Gastrocnemius medialis (tissue), 4 donors: Measurements from ENCODE around the gene CCDC33. TPM values are rescaled to one million over a fixed set of nuclear protein-coding genes. Genes with fewer than 3 reads are reported as not detected.

Source experiments
- ATAC-seq, 2 donors: fragments of 150-250 bp; one replicate each; pipeline ENCODE4 v1.9.1; 2016
- DNase-seq, 2 donors: peaks; one replicate each; pipeline ENCODE4 v3.0.0-alpha.2; 2019
- H3K27ac ChIP-seq, 4 donors: fragments of 200-600 bp; sonication (generic); 1 replicate in 1 of 4; 2 replicates in 3 of 4; pipeline ENCODE4 v1.5.1; 2016 to 2018; ENCODE audit warnings: mild to moderate bottlenecking in 2 of 4, moderate library complexity in 1 of 4
- H3K27me3 ChIP-seq, 3 donors: fragments of 200-600 bp; sonication (generic) in 2 of 3; 1 replicate in 1 of 3; 2 replicates in 2 of 3; pipeline versions ENCODE4 v1.5.1 to v1.6.0; 2016 to 2019; ENCODE audit warnings: mild to moderate bottlenecking in 1 of 3, moderate library complexity in 1 of 3
- H3K36me3 ChIP-seq, 2 donors: fragments of 200-600 bp; sonication (generic) in 1 of 2; one replicate each; pipeline ENCODE4 v1.5.1; 2017 to 2018
- H3K4me1 ChIP-seq, 2 donors: fragments of 200-600 bp; sonication (generic) in 1 of 2; one replicate each; pipeline ENCODE4 v1.5.1; 2016 to 2017; ENCODE audit warnings: mild to moderate bottlenecking in 2 of 2
- H3K4me3 ChIP-seq, 4 donors: fragments of 200-600 bp; sonication (generic) in 3 of 4; 1 replicate in 1 of 4; 2 replicates in 3 of 4; pipeline ENCODE4 v1.5.1; 2016 to 2019; ENCODE audit warnings: mild to moderate bottlenecking in 2 of 4
- H3K9me3 ChIP-seq, 3 donors: fragments of 200-600 bp; sonication (generic) in 2 of 3; 1 replicate in 1 of 3; 2 replicates in 2 of 3; pipeline ENCODE4 v1.5.1; 2016 to 2019
- CTCF ChIP-seq, 5 experiments: fragments of 450-650 bp in 3 of 5; fragments of 200-600 bp in 2 of 5; sonication (generic) in 2 of 5; IDR thresholded peaks in 4 of 5; conservative IDR thresholded peaks in 1 of 5; 1 replicate in 4 of 5; 2 replicates in 1 of 5; pipeline ENCODE4 v1.5.1; 2016 to 2019; ENCODE audit warnings: antibody characterized with exemption in 5 of 5, mild to moderate bottlenecking in 3 of 5, moderate library complexity in 3 of 5
- POLR2A ChIP-seq, 2 donors: fragments of 450-650 bp; IDR thresholded peaks; one replicate each; pipeline ENCODE4 v1.6.1; 2017; ENCODE audit warnings: antibody characterized with exemption in 2 of 2, mild to moderate bottlenecking in 2 of 2, moderate library complexity in 2 of 2
- in situ Hi-C, 4 donors: fragments of 200-750 bp; cut with MboI; loops; one replicate each; pipeline versions ENCODE4 v1.15.0 to v1.8.0; 2017; ENCODE audit warnings: low sequenced_read_pairs in 4 of 4
- intact Hi-C: fragments of 100-400 bp; cut with DNase I; formaldehyde crosslinking; loops from one replicate; pipeline ENCODE4 v1.15.1; 2023; ENCODE audit warnings: low total_unique reads
- total RNA-seq, 4 donors: library from RNA; depleted of rRNA; stranded (reverse); fragments of >200 nt; gene quantifications; one replicate each; pipeline versions ENCODE4 v1.1.0 to v1.2.3, GENCODE V29; 2016

The CCDC33 gene
- total RNA-seq, 4 donors from 2014 or later = not detected

GRCh38 chr15:74270155-74270554, 34.0 kb downstream of the CCDC33 start:
- H3K27ac ChIP-seq = no peak overlapping the region
- no peaks in the 10 kb centered on the region for H3K9me3 ChIP-seq
- no peaks in the 10 kb centered on the region for H3K4me1 ChIP-seq
- H3K4me3 ChIP-seq = no peak overlapping the region
- H3K36me3 ChIP-seq = no peaks in the 10 kb centered on the region
- TF ChIP-seq POLR2A (IDR thresholded peaks at IDR 0.05) (no peak), CTCF (IDR thresholded peaks at IDR 0.05 in 4 of 5, conservative IDR thresholded peaks at IDR 0.05 in 1 of 5) (no peak)
- ATAC-seq (no peak), DNase-seq (no peak)
- in situ Hi-C loops = no loop called here
- intact Hi-C loops = no loop called here
- peaks cover 0 to 4% (median 4%) of the 10 kb centered on the region in 3 donors for H3K27me3 ChIP-seq

GRCh38 chr15:74270854-74271520, 34.9 kb downstream of the CCDC33 start:
- DNase-seq (no peak), ATAC-seq (no peak)
- Histone ChIP-seq H3K27me3 (peaks cover 0 to 4% (median 4%) of the 10 kb centered on the region in 3 donors), H3K4me1 (no peaks in the 10 kb centered on the region), H3K36me3 (no peaks in the 10 kb centered on the region), H3K4me3 (no peak overlapping the region), H3K27ac (no peak overlapping the region), H3K9me3 (no peaks in the 10 kb centered on the region)
- TF ChIP-seq CTCF (IDR thresholded peaks at IDR 0.05 in 4 of 5, conservative IDR thresholded peaks at IDR 0.05 in 1 of 5) (no peak), POLR2A (IDR thresholded peaks at IDR 0.05) (no peak)
- in situ Hi-C loops = no loop called here
- intact Hi-C loops = no loop called here

- DNase-seq = no peak
- Histone ChIP-seq H3K9me3 (no peaks in the 10 kb centered on the region), H3K4me1 (no peaks in the 10 kb centered on the region), H3K27ac (no peak overlapping the region), H3K27me3 (peaks cover 0 to 4% (median 0%) of the 10 kb centered on the region in 3 donors), H3K36me3 (no peaks in the 10 kb centered on the region), H3K4me3 (no peak overlapping the region)
- TF ChIP-seq POLR2A (IDR thresholded peaks at IDR 0.05) (no peak), CTCF (IDR thresholded peaks at IDR 0.05 in 4 of 5, conservative IDR thresholded peaks at IDR 0.05 in 1 of 5) (no peak)
- ATAC-seq = no peak
- intact Hi-C loops = no loop called here
- in situ Hi-C loops = no loop called here
These were observed 36.7 kb downstream of the CCDC33 start for GRCh38 chr15:74272812-74273211.

- TF ChIP-seq CTCF (IDR thresholded peaks at IDR 0.05 in 4 of 5, conservative IDR thresholded peaks at IDR 0.05 in 1 of 5) (no peak), POLR2A (IDR thresholded peaks at IDR 0.05) (no peak)
- Histone ChIP-seq H3K36me3 (no peaks in the 10 kb centered on the region), H3K27ac (no peak overlapping the region), H3K27me3 (peaks cover 0 to 4% (median 0%) of the 10 kb centered on the region in 3 donors), H3K4me3 (no peak overlapping the region), H3K4me1 (no peaks in the 10 kb centered on the region), H3K9me3 (no peaks in the 10 kb centered on the region)
- in situ Hi-C loops (no loop called here), intact Hi-C loops (no loop called here)
- no peak for DNase-seq
- no peak for ATAC-seq
These were observed 38.4 kb downstream of the CCDC33 start for GRCh38 chr15:74274470-74275038.
